Astrocyte of the spinal cord (primary cell): ENCODE data around the gene HSPA4.

Experiments used
- DNase-seq: peaks from one replicate; pipeline ENCODE4 v3.0.0; 2011; ENCODE audit warnings: low read depth, low spot score
- H3K4me3 ChIP-seq: 2 replicates; pipeline ENCODE4 v1.5.1; 2011; ENCODE audit warnings: low read depth, mild to moderate bottlenecking, low read length, moderate library complexity
- CTCF ChIP-seq: IDR thresholded peaks from 2 replicates; pipeline ENCODE4 v1.5.1; 2012; ENCODE audit warnings: low read depth, mild to moderate bottlenecking, low read length, inconsistent platforms
- in situ Hi-C: cut with HindIII; loops from 2 replicates; pipeline ENCODE4 v1.10.0; 2017; ENCODE audit warnings: low sequenced_read_pairs

HSPA4 gene

GRCh38 chr5:133088064-133088463, 36.3 kb downstream of the HSPA4 start:
- no peak overlapping the region for H3K4me3 ChIP-seq
- DNase-seq, result no peak
- in situ Hi-C loops, result no loop called here
- TF ChIP-seq CTCF, result no peak

DNA sequence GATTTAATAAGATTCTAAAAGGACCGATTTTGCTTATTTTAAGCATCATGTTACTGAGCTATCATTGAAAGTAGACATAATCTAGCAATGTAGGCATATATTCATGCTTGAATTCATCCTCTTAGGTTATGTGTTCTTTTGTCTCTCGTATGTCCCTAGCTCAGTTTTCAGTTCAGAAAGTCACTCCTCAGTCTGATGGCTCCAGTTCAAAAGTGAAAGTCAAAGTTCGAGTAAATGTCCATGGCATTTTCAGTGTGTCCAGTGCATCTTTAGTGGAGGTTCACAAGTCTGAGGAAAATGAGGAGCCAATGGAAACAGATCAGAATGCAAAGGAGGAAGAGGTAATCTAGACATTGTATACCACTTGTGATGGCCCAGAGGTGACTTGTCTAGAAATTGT, 39.2 kb downstream of the HSPA4 start:
- no peak for TF ChIP-seq CTCF
- no peak for DNase-seq
- in situ Hi-C loops, result no loop called here
- no peak overlapping the region for H3K4me3 ChIP-seq

- DNase-seq, result no peak
- H3K4me3 ChIP-seq, result no peak overlapping the region
- TF ChIP-seq CTCF, result no peak
- in situ Hi-C loops, result no loop called here
Observed at GRCh38 chr5:133106343-133106742, 54.5 kb downstream of the HSPA4 start.

- no peak for TF ChIP-seq CTCF
- in situ Hi-C loops, result no loop called here
- H3K4me3 ChIP-seq, result no peak overlapping the region
- DNase-seq, result no peak
Observed at GRCh38 chr5:133106761-133107572, 55.2 kb downstream of the HSPA4 start.

GRCh38 chr5:133108481-133108921, 56.7 kb downstream of the HSPA4 start:
- TF ChIP-seq CTCF, result no peak
- in situ Hi-C loops, result no loop called here
- no peak overlapping the region for H3K4me3 ChIP-seq
- DNase-seq, result no peak

DNA sequence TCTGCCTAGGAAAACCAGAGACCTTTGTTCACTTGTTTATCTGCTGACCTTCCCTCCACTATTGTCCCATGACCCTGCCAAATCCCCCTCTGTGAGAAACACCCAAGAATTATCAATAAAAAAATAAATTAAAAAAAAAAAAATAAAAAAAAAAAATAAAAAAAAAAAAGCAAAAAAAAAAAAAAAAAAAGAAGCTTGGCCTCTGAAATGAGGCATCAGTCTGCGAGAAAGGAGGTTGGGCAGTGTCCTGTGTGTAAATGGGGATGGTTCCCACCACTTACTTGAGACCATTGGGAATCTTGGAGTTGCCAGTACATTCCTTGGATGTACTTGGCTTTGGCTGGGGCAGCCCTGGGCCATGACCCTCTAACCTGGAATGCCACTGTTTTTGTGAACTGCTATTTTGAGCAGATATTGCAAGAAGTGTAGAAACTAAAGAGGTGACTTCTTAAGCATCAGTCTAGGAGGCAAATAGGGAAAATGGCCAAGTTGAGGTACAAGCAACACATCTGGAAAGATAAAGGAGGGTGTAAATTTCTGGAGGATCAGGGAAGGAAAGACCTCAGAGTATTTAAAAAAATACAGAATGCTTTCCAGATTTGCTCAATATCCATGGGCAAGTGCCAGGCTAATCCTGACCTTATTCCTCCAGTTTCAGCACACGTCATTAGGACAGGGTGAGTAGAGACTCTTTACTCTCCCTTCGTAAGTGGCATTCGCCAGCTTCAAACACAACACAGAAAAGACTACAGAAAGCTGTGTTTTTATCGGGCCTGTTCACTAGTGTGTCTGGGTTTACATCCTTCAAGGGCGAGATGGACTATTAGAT, 58.1 kb downstream of the HSPA4 start:
- H3K4me3 ChIP-seq, result no peak overlapping the region
- no peak for DNase-seq
- in situ Hi-C loops, result no loop called here
- no peak for TF ChIP-seq CTCF
